HUES48 (cell line): ENCODE data around the gene DNAJC5G.

ENCODE experiments used
- H3K27ac ChIP-seq: one replicate; pipeline ENCODE4 v1.7.0; 2013; ENCODE audit warnings: low read depth, low read length, inconsistent platforms
- H3K27me3 ChIP-seq: 2 replicates; pipeline ENCODE4 v1.6.1; 2013; ENCODE audit warnings: mild to moderate bottlenecking, low read length; ENCODE audit not compliant: control insufficient read depth, insufficient read depth
- H3K36me3 ChIP-seq: 2 replicates; pipeline ENCODE4 v1.6.1; 2013; ENCODE audit warnings: low read length; ENCODE audit not compliant: control insufficient read depth, insufficient read depth
- H3K4me1 ChIP-seq: 2 replicates; pipeline ENCODE4 v1.6.1; 2013; ENCODE audit warnings: mild to moderate bottlenecking, low read length; ENCODE audit not compliant: control insufficient read depth, insufficient read depth
- H3K4me3 ChIP-seq: 2 replicates; pipeline ENCODE4 v1.5.1; 2013; ENCODE audit warnings: mild to moderate bottlenecking, low read depth, low read length
- H3K9ac ChIP-seq: 2 replicates; pipeline ENCODE4 v1.6.1; 2013; ENCODE audit warnings: mild to moderate bottlenecking, low read depth, low read length, moderate library complexity
- H3K9me3 ChIP-seq: 2 replicates; pipeline ENCODE4 v1.6.1; 2013; ENCODE audit warnings: low read length; ENCODE audit not compliant: control insufficient read depth, insufficient read depth

Gene DNAJC5G

DNA sequence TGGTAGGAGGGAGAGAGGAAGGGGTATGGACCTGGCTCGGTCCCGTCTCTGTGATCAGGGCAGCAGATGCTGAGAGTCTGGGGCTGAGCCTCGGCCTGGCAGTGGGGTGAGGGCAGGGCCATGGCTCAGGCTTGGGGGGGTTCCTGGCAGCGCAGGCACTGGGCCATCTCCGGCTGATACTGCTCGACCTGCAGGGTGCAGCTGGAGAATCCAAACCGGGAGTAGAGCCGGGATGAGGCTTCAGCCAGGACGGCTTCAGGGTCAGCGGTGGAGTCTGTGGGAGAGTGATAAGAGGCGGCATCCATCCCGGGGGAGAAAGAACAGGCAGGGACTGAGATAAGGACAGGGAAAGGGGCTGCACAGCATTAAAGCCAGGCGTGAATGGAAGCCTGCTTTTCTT is 20.0 kb upstream of the DNAJC5G start:
- Histone ChIP-seq H3K9me3 (no peaks in the 10 kb centered on the region), H3K27me3 (peaks cover 14% of the 10 kb centered on the region), H3K36me3 (0 out of 2 replicates have a peak, but pooled peaks cover 5% of the 10 kb centered on the region), H3K9ac (no peak overlapping the region), H3K4me1 (peaks cover 9% of the 10 kb centered on the region; the same call in 1 of the 2 replicates), H3K27ac (no peak overlapping the region), H3K4me3 (no peak overlapping the region)

DNA sequence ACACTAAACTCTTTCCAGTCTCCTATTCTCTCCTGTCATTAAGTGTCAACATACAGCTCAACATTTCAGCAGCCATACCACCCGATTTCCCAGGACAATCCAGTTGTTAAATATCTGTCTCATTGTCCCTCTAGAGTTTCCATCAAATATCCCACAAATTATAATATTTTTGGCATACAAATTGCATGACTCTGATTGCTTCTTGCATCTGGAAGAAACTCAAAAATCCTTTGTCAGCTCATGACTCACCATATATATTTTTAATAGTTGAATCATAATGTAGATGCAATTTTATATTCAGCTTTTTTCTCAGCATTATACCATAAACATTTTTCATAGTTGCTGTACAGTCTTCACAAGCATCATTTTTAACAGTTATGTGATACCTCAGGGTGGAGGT is 19.6 kb upstream of the DNAJC5G start:
- H3K27me3 ChIP-seq: peaks cover 18% of the 10 kb centered on the region
- 0 out of 2 replicates have a peak, but pooled peaks cover 5% of the 10 kb centered on the region for H3K36me3 ChIP-seq
- no peak overlapping the region for H3K27ac ChIP-seq
- H3K9me3 ChIP-seq: no peaks in the 10 kb centered on the region
- H3K4me1 ChIP-seq: peaks cover 5% of the 10 kb centered on the region; the same call in 1 of the 2 replicates
- H3K4me3 ChIP-seq: no peak overlapping the region
- no peak overlapping the region for H3K9ac ChIP-seq

DNA sequence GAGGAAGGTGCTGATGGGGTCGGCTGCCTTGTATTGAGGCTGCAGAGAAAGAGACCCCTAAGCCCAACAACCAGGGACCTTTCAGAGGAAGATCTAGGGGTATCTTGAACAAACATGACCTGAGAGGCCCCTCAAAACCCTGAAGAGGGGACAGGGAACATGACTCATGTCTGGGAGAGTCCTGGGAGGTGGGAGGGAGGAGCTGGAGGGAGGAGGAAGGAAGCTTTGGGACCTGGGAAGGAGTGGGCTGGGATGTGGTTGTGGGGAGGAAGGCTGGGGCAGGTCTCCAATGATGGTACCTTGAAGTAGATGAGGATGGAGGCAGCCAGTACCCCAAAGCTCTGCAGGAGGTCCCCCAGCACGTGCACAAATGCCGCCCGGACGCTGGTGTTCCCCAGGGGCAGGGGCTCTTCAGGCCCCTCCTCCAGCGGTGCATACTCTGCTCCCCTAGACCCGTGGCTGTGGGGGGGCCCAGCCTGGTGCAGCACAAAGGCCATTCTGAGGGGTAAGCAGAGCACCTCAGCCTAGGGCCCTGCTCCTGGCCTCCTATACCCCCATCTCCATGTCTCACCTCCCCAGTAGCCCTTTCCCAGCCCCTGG is 18.3 kb upstream of the DNAJC5G start:
- H3K27me3 ChIP-seq: peaks cover 23% of the 10 kb centered on the region
- H3K36me3 ChIP-seq: 0 out of 2 replicates have a peak, but pooled peaks cover 5% of the 10 kb centered on the region
- peaks cover 8% of the 10 kb centered on the region for H3K4me1 ChIP-seq
- H3K9me3 ChIP-seq: no peaks in the 10 kb centered on the region
- H3K9ac ChIP-seq: no peak overlapping the region
- no peak overlapping the region for H3K27ac ChIP-seq
- no peak overlapping the region for H3K4me3 ChIP-seq

DNA sequence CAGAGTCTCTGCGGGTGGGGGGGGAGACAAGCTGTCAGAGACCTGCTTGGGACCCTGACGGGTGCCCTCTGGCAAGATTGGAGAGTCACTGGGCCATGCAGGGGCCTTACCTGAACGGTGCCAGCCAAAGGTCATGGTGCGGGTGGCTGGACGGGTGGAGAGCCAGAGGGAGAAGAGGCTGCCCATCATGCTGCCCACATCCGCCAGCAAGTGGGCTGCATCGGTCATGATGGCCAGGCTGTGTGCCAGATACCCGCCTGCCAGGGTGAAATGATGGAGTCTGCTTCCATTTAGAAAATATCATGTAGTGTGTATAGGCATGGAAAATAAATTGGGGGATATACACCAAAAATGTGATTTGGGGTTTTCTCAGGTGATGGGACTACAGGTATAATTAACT is 17.2 kb upstream of the DNAJC5G start:
- no peak overlapping the region for H3K9ac ChIP-seq
- H3K4me3 ChIP-seq: no peak overlapping the region
- H3K9me3 ChIP-seq: no peaks in the 10 kb centered on the region
- H3K27me3 ChIP-seq: peaks cover 34% of the 10 kb centered on the region
- H3K27ac ChIP-seq: no peak overlapping the region
- peaks cover 8% of the 10 kb centered on the region for H3K4me1 ChIP-seq
- 0 out of 2 replicates have a peak, but pooled peaks cover 5% of the 10 kb centered on the region for H3K36me3 ChIP-seq

DNA sequence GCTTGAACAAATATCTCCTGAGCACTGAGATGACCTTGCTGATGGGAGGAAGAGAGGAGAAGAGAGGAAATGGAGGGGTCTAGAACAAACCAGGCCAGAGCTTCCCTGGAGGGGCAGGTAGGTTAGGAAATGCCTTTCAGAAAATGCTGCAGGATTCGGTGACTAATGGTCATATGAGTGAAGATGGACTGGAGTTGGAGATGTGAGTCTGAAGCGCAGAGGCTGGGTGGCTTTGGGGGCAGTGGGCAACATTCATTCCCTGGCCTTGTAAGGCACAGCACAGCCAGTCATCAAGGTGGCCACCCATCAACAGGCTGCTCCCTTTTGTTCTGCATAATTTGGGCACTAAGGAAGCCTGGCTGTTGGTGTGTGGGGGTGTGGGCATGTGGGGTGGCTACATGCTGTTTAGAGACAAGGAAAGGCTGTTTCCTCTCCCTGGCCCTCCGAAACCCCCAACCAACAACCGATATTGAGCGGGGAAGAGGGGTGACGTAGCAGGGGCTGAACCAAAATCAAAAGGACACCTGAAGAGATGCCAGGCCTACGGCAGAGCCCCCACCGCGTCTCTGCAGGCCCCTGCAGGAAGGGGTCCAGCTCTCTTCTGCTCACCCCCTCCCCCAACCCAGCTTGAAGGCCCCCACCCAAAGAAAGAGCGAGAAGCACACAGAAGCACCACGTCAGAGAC is 13.8 kb upstream of the DNAJC5G start:
- H3K27me3 ChIP-seq: peaks cover 68% of the 10 kb centered on the region

DNA sequence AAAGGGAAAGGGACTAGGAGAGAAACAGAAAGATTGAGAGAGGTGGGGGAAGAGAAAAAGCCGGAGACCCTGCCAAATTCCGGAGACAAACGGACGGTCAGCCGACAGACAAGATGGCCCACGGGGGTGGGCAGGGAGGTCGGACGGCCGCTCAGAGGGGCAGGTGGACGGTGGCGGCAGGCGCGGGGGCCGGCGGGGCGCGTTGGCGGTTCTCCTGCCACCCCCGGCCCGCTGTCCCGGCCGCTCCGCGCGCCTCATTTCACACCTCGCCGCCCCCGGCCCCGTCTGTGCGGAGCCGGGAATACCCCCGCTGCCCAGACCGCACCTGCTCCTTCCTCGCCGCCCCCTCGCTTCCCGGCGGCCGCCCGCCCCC is 13.3 kb upstream of the DNAJC5G start:
- Histone ChIP-seq H3K27me3 (peaks cover 72% of the 10 kb centered on the region), H3K36me3 (no peaks in the 10 kb centered on the region), H3K9ac (no peak overlapping the region), H3K4me3 (peak overlapping the region; percentile 69), H3K27ac (no peak overlapping the region), H3K4me1 (peaks cover 21% of the 10 kb centered on the region), H3K9me3 (no peaks in the 10 kb centered on the region)

More for the DNA sequence above, 13.8 kb upstream of the DNAJC5G start:
- Histone ChIP-seq H3K9ac (no peak overlapping the region), H3K4me1 (peaks cover 21% of the 10 kb centered on the region), H3K36me3 (no peaks in the 10 kb centered on the region), H3K4me3 (peak overlapping the region; percentile 69), H3K27ac (no peak overlapping the region), H3K9me3 (no peaks in the 10 kb centered on the region)

DNA sequence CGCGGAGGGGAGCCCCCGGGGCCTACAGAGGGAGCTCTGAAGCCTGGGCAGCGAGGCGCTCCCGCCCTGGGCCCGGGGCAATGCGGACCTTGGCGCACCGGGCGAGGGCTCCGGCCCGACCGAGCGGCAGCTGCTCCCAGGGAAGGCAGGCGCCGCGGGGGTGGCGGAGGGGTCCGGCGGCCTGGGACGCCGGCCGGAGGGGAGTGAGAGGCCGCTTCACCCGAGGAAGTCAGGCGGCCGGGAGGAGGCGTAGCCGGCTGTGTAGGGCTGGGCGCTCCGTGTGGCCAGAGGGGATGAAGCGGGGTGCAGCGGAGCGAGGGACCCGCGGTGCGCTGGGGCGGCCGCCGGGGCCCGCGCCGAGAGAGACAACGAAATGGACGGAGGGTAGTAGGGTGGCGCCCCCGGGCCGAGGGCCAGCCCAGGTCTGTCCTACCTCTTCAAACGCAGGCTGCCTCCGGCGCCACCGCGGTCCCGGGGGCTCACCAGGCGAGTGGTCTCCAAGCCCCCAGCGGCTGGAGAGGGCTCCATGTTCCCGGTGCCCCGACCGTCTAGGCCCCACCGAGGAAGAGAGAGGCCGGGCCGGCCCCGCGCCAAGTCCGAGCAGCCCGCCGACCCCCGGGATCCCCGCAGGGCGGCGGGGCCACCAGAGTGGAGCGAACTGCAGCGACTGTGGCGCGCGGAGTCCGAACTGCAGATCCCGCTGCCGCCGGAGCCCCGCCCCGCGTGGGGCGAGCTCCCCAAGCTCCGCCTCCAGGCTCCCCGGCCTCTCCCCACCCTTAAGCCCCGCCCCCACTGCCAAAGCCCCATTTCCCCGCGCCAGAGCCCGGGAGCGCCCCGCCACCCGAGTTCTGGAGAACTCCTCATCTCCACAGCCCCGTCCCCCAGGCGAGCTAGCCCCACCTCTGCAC is 12.6 kb upstream of the DNAJC5G start, which contains the start of gene SLC30A3:
Gene SLC30A3, minus strand, starts transcription at position 669 of the 908 bp plus-strand sequence. Its CDS starts 141 bp downstream, at position 528.
- Histone ChIP-seq H3K36me3 (no peaks in the 10 kb centered on the region), H3K4me1 (peaks cover 21% of the 10 kb centered on the region), H3K27me3 (peaks cover 75% of the 10 kb centered on the region), H3K9ac (no peak within 1 kb of the TSS; the same call in 1 of the 2 replicates), H3K9me3 (no peaks in the 10 kb centered on the region), H3K4me3 (peak within 1 kb of the TSS; percentile 69), H3K27ac (no peak within 1 kb of the TSS)

DNA sequence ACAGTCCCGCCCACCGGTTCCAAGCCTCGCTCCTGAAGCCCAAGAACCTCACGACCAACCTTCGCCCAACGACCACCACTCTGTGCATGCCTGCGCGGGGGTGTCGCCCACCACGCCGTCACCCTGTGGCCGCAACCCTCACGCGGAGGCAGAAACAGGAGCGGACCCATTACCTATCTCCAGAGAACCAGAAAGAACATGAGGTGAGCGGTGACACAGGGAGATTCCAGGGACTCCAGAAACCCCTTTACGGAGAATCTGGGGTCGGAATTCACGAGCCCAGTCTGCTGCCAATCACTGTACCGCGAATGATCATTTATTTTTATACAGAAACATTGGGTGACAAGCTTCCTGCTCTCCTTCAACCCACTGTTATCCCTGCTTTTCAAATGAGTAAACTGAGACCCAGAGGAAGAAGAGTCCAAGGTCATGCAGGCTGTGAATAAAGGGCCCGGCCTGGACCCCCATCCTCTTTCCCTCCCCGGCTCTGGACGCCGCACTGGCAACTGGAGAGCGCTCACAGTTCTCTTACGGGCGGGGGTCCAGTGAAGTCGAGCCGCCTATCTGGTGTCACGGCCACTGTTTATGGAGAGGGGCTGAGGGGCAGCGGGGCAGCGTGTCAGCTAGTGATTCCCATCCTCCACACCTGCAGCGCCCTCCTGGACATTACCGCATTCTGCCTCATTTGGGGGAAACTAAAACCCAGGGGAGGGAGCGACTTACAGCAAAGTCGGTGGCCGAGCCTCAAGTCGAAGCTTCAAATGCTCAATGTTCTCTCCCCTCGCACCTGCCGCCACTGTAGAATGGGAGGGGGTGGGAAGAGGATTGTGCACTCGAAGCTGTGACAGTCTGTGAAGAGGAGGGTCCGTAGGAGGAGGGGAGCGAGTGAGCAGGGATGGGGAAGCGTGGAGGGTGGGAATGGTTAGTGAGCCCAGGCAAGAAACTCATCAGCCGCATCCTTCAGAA is 11.7 kb upstream of the DNAJC5G start:
- H3K27me3 ChIP-seq: peaks cover 75% of the 10 kb centered on the region
- no peaks in the 10 kb centered on the region for H3K36me3 ChIP-seq
- no peak overlapping the region for H3K27ac ChIP-seq
- H3K9me3 ChIP-seq: no peaks in the 10 kb centered on the region
- no peak overlapping the region for H3K9ac ChIP-seq
- peak overlapping the region; percentile 69 for H3K4me3 ChIP-seq
- H3K4me1 ChIP-seq: peaks cover 21% of the 10 kb centered on the region

DNA sequence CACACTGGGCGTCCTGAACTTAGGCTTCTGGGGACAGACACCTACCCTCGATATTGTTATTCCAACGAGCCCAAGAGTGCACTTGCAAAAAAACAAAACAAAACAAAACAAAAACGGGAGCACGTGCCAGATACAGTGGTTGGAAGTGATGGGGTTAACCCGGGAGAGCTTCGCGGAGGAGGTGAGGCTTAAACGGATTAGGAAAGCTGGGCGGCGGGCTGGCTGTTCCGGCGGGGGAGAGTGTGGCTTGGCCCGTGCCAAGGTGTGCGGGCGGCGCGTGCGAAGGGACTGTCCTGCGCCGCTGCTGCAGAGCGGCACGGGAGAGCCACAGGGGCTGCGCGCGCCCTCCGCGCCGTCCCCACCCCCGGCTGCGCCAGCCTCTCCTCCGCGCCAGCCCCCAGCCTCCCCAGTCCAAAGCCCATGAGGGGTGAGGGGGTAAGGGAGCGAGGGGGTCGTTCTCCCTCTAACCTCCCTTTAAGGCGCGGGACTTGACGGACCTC is 10.9 kb upstream of the DNAJC5G start:
- Histone ChIP-seq H3K27me3 (peaks cover 75% of the 10 kb centered on the region), H3K27ac (no peak overlapping the region), H3K36me3 (no peaks in the 10 kb centered on the region), H3K9me3 (no peaks in the 10 kb centered on the region), H3K4me3 (peak overlapping the region; percentile 69), H3K4me1 (peaks cover 21% of the 10 kb centered on the region), H3K9ac (0 out of 2 replicates have a peak overlapping the region, but pooled peaks have one; percentile 34)
